Prostate gland (tissue), 2 donors: ENCODE results near the gene TMEM14A.
"Not testable (repeated sequence)": the region's sequence is repeated elsewhere in the genome, so short reads cannot be mapped to it uniquely, and the experiment has no call there.

Source experiments
- CTCF ChIP-seq, 4 experiments: fragments of 200-600 bp in 2 of 4; fragments of 450-650 bp in 2 of 4; sonication (generic) in 2 of 4; IDR thresholded peaks; 1 replicate in 3 of 4; 2 replicates in 1 of 4; pipeline ENCODE4 v1.5.1; 2016 to 2019; ENCODE audit warnings: antibody characterized with exemption in 4 of 4, mild to moderate bottlenecking in 2 of 4, moderate library complexity in 2 of 4
- POLR2A ChIP-seq: fragments of 450-650 bp; IDR thresholded peaks from one replicate; pipeline ENCODE4 v1.6.1; 2016; ENCODE audit warnings: antibody characterized with exemption, mild to moderate bottlenecking

- TF ChIP-seq CTCF (IDR thresholded peaks at IDR 0.05); POLR2A: not testable (repeated sequence)
These were observed 43.8 kb downstream of the TMEM14A start for GRCh38 chr6:52714761-52715160.
